GM19468 (cell line): Measurements from ENCODE around the gene LY6G5C.

Source experiments
- ATAC-seq: cut with Tn5 transposase; IDR thresholded peaks from one replicate; pipeline ENCODE4 v1.9.1; 2021; ENCODE audit warnings: mild to moderate bottlenecking, moderate library complexity, moderate number of reproducible peaks; ENCODE audit not compliant: unreplicated experiment; ENCODE audit errors: extremely low read depth

Gene LY6G5C

DNA sequence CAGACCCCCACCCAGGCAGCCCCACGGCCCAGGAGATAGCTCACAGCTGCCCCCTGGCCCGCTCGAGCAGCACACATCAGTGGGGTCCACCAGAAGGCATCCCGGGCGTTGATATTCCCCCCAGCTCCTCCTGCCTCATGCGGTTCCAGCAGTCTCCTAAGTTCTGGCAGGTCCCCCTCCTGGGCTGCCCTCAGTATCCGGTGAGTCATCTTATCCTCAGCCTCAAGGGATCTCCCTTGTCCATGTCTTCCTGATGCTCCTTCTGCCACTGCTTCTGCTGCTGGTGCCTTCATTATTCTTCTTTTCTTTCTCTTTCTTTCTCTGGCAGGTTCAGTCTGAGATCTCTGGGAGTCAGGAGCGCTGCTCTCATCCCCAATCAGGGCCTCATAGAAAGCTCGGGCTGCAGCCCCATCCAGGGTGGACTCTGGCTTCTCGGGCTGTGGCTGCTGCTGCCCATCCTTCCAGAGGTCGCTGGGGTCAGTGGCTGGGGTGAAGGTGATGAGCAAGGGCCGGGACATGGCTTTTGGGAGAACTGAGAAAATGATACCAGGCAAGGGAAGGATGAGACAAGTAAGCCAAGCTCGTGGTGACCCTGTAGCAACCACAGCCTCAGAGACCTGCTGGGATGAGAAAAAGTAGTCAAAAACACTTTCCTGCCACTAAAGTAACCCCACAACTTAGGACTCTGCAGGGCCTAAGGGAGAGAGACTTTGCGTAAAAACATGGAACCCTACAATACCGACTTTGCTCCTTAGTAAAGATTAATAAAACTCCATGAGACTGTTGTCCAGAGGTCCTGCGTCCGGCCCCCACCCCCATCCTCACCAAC, 16.7 kb downstream of the LY6G5C start:
- no peak for ATAC-seq

DNA sequence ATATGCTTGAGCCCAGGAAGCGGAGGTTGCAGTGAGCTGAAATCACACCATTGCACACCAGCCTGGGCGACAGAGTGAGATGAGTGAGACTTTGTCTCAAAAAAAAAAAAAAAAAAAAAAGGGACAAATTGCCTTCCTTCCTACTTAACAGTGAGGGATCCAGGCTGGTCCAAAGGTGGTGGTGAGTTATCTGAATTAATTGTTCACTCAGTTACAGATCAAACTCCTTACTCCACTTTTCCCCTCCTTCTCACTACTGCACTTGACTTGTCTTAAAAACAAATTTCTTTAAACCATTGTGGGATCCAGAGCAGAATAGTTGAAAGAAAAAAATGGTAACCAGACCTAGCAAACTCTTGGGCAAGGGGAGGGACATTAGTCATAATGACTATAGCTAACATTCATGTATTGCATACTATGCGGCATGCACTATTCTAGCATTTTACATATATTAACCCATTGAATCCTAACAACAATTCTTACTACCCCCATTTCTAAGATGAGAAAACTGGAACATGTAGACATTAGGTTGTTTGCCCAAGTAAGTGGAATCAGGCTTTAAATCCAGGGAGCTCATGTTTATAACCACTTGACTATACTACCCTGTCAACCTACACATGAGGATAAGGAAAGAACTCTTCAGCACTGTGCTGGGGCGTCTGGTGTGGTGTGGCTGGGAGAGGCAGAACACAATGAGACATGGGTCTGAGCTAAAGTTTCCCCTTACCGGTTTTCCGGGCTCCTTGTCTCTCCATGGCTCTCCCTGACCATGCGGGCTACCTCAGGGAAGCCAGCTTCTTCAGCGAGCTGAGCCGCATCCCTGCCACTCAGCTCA, 17.5 kb downstream of the LY6G5C start:
- no peak for ATAC-seq

DNA sequence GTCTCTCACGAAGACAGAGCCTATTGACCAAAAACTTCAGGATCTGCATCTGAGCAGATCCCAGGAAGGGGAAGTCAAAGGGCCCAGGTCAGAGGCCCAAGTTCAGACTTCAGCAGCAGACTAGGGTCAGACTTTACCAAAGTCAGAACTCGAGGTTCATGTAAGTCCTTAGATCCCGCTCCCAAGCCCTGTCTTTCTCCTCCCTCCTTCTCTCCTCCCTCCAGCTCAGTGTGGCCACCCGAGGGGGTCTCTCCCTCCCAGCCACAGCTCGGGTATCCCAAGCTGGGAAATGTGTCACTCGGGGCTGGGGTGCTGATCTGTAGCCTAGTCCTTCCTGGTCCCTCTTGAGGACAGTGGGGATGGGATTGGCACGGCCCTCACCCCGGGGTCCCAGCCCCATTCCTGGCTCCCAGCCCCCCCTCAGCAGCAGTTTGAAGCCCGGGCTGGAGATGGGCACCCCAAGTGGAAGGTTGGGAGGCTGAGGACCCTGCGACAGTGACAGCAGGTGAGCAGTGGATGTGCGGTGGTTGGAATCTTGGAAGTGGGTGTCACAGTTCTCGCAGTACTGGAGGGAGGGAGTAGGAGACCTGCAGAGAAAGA, 18.6 kb downstream of the LY6G5C start:
- ATAC-seq, result no peak

DNA sequence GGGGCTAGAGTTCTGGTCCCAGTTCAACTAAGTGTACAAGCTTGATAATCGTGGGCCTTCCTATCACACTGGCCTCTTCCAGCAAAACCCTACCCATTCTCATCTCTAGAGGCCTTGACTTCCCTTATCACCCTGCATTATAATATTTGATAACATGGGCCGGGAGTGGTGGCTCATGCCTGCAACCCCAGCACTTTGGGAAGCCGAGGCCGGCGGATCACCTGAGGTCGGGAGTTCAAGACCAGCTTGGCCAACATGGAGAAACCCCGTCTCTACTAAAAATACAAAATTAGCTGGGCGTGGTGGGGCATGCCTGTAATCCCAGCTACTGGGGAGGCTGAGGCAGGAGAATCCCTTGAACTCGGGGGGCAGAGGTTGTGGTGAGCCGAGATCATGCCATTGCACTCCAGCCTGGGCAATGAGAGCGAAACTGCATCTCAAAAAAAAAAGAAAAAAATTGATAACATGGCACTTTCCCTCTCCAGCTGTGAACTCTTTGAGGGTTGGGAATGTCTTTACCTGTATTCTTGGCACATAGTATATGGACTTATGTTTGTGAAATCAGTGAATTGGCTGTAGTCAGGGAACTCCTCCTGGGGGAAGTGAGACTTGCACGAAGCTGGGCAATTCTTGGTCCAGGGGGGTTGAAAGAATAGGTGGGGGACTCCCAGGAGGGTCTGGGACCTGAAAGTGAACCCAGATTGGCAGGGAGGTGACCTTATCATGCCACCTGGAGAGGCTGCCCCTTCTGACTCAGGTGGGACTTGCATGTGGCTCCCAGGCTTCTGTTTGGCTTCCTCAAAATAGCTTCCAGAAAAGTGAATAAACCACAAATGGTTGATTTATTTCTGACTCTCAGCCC, 19.4 kb downstream of the LY6G5C start:
- no peak for ATAC-seq

DNA sequence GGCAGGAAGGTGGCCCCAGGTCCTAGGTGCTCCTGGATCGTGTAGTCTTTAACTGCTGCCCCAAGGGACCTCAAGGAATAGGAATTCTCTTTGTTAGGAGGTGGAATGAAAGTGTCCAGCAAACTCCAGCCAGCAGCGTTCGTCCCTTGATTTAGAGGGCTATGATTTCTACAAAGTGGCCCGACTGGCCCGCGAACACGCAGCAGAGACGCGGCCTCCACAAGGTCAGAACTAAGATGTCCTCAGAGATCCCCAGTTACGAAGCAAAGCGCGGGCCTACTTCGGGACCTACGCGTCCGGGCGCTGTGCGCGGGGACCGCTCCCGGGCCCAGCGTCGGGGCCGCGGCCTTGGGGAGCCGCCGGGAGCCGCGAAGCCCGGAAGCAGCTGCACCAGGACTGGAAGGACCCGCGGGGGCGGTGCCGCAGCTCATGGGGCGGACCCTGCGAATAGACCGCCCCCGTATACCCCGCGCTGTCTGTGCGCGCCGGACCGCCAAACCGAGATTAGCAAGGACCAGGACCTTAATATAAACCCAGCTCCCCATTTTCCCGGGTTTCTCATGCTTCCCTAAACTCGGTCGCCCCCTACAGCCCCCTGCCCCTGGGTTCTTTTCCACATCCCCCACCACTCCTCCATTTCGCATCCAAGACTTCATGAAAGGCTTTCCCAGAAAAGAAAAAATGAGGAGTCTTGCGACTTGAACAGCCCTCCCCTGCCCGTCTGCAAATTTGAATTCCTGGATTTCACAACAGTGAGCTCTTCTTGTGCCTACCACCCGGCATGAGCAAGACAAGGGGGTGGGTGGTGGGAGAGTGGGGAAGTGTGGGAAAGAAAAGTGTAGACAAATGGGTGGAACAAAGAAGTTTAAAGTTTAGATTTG, 20.2 kb downstream of the LY6G5C start, which contains the start of gene C6orf47:
TSS of gene C6orf47 (minus strand) at position 398 of the 881 bp plus-strand sequence. CDS start 831 bp downstream, outside the sequence.
- peak; percentile 40 for ATAC-seq

DNA sequence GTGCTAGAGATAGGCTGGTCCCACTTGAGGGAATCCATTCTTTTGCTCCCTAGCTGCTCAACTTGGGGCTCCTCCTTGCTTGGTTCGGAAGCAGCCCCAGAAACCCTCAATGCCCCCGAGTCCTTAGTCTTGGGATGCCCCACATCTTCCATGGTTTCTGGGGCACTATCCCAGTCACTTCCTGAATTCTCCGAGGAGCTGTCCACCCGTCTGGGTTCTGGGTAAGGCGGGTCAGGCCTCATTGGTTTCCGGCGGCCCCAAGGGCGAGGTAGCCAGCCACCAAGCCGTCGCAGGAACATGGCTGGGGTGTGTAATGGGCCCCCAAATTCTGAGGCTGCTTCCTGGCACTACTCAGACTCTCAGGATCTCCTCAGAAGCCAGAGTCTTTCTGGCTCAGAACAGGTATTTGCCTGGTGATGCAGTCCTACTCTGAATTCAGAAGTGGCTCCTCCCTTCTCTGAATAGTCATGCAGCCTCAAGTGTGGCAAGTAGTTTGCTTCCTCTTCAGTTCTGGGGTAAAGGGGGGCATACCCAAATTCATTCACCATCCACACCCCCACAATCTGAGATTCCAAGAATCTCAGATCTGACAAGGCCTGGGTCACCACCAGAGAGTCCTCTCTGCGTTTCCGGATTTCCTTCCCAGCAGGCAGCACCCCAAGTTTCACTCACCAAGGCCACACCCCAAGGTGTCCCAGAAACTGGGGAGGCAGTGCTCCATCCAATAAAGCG, 21.1 kb downstream of the LY6G5C start:
- no peak for ATAC-seq

DNA sequence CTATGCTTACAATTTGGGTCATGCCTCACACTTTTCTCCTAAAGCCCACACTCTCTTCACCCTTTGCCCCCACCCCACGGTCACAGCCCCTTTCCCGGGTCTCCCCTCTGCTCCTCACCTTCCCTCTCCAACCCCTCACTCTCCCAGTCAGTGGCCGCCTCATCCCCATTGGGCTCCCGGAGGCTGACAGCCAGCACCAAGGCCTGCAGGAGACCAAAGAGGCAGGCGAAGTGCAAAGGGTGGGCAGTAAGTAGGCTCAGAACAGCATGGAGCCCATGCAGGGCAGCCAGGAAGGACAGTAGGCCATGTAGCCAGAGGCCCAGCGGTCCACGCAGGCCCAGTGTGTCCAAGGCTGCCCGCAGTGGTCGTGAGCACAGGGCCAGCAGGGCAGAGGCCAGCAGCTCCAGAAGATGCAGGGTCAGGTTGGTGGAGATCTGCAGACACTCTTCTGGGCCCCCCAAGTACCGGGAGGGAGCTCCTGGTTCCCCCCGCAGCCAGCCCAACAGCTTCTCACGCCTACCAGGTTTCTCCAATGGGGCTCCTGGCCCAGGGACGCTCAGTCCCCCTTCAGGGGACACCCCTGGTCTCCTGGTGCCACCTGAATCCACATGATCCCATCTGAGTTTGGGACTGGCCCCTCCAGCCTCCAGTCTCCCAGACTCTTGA, 21.8 kb downstream of the LY6G5C start:
- no peak for ATAC-seq

DNA sequence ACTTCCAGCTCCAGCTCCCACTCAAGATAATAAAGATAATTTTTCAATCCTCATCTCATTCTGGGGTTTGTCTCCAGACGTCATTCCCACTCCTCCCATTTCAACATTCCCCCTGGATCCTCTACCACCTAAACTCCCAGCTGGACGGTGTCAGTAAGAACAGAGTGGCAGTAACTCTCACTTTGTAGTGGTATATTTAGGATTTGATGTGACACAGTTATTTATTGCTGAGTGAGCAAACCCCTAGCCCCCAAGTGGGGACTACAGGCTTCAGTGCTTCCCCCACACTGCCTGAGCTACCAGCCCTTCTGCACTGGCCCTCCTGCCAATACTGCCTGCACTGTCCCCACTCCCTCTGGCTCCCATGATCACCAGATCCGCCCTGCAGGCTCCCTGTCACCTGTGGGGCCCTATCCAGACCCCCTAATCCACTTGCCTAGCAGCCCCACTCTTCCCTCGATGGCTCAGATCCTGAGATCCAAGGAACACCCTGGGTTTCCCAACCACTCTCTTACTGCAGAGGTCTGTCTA, 22.6 kb downstream of the LY6G5C start:
- ATAC-seq, result no peak

DNA sequence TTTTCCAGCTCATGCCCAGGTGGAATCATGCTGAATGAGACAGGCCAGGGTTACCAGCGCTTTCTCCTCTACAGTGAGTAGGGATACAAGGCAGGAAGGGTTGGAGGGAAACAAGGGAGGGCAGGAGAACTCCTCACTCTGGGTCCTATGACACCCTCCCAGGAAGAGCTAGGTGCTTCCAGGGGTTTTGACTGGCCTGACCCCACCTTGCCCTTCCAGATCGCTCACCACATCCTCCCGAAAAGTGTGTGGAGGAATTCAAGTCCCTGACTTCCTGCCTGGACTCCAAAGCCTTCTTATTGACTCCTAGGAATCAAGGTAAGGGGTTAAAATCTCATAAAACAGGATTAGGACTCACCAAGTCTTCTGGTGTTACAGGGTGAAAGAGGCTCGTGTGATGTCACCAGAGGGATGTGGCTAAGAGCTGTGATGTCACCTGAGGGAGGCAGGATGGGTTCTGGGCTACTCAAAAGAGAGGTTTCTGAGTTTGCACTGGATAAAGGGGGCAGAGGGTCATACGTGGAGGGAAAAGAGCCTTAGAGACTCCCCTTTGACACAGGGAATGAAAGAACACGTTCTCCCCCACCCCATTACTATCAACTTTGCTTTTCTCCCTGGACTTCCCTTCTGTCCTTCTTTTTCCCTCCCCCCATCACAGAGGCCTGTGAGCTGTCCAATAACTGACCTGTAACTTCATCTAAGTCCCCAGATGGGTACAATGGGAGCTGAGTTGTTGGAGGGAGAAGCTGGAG, 23.3 kb downstream of the LY6G5C start:
- no peak for ATAC-seq

DNA sequence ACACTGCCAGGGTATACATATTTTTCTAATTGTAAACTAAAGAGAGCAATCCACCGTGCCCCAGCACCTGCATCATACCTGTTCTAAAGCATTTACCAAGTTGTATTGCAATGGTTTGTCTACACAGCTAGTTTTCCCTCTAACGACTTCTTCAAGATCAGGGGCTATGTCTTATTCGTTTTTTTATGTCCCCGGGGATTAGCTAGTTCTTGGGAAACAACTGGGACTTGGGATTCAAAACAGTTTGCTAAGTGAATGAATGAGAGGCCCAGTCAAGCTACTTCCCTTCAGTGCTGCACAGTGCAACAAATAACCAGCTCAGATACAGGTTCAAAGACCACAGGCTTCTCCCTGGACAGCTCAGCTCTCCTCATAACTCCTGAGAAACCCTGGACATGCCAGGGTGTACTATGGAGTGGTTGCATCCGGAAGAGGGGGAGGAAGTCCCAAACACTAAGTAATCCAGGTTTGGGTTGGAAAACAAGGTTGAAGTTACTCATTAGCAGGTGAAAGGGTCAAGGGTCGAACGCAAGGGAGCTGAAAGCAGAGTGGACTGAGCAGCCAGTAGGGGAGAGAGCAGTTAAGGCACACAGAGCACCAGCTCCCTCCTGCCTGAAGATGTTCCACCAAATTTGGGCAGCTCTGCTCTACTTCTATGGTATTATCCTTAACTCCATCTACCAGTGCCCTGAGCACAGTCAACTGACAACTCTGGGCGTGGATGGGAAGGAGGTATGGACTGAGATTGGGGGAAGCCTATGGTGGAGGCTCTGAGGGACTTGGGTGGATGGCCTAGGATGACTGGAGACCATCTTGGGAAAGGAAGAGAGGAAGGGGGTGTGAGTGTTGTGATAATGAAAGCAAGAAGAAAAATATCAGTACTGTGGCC, 25.3 kb downstream of the LY6G5C start, which contains the start of gene APOM:
TSS of gene APOM (plus strand) at position 546 of the 889 bp plus-strand sequence. CDS start at position 619, 73 bp downstream.
- no peak for ATAC-seq

DNA sequence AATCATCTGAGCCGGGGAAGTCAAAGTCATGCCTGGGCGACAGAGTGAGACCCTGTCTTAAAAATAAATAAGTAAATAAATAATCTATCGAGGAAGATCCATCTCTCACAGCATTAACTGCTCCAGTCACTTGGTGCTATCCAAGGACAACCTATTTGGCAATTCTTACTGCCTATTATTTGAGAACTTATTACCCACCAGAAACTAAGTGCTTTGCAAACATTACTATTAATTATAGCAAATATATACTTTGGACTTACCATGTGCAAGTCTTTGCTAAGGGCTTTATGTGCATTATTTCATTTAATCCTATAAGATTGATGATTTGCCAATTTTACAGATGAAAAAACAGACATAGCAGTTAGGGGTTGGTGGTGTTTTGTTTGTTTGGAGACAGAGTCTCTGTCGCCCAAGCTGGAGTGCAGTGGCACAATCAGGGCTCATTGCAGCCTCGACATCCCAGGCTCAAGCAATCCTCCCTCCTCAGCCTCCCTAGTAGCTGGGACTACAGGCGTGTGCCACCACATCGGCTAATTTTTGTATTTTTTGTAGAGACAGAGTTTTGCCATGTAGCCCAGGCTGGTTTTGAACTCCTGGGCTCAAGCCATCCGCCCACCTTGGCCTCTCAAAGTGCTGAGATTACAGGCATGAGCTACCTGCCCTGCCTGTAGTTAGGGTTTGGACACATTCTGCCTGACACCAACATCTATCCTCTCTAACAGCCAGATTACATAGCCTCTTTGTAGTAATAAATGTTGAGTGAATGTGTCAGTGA, 26.1 kb downstream of the LY6G5C start:
- ATAC-seq, result no peak

DNA sequence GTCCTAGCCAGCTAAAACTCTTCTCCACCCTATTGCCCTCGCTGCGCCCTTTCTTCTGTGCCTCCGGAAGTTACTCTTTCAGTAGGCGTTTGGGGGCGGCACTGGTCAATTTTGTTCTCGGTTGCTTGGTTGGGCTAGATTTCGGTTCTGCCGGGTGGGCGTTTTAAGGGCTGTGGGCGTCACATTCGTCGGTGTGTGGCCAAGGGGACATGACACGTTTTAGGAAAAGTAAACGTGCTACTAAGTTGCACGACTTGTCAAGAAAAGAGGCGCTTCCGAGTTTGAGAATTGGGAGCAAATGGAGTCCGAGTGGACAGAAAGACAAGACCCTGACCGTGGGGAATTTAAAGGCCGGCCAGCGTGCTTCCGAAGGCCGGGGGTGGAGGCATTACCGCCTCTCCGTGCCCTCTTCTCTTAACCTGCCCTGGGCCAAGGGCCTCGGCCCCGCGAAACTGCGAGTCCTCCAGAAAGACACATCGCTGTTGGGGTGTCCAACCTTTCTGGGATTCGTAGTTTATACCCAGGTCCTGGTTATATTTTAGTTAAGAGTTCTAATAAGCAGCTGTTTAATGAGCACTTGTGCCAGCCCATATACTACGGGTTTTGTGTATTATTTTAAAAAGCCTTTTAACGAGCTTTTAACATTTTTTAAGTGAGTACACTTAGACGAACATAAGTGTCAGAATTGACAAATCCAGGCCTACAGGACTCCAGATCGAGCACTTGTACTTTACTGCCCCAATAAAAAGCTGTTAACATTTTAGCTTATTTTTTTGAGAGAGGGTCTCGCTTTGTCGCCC, 27.7 kb downstream of the LY6G5C start:
- no peak for ATAC-seq

DNA sequence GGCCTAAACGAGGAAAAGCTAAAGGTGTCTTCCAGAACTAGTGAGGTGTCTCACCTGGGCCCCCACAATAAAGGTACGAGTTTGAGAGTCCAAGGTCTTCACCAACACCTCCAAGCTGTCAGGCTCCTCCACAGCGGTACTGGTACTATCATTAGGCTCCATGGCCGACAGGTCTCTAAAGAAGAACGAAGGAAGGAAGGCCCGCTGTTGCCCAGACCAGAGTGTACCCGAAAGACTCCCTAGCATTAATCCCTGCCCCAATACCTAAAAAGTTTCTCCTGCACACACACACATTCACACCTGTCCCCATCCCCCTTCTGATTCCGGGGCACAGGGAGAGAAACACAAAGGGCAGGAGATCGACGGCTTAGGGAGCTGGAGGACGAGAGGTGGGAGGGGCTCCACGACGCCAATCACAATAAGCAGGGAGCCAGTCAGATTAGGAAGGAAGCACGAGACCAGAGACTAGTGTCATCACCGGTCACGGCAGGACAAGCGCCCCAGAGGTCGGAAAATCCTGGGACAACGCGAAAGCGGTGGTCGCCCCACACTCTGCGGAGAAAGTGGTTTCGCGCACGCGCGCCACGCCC, 29.2 kb downstream of the LY6G5C start:
- no peak for ATAC-seq

DNA sequence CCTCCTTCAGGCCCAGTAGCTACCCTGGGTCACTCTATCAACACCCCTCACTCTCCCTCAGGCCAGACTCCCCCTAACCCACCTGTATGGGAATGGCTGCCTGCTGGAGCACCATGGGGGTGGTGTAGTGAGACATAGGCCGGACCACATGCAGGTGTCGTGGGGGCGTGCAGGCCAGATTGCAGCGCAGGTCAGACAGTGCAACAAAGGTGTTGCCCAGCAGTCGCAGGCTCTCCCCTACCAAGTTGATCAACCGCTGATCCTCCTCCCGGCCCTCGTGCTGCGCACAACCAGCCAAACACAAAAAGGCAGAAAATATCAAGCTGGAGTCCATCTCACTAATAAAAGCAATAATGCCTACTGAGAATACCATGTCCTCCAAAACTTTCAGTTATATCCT, 35.5 kb downstream of the LY6G5C start:
- ATAC-seq, result no peak
